Small intestine (tissue), 7 donors: ENCODE measurements around the gene VSIG8. TPM values are rescaled to one million over a fixed set of nuclear protein-coding genes. Genes with fewer than 3 reads are reported as not detected.

Experiments used
- DNase-seq, 2 donors: peaks; one replicate each; pipeline versions ENCODE4 v3.0.0 to v3.0.0-alpha.2; 2013
- FAIRE-seq: peaks from 2 replicates; lab custom pipeline; 2012; peaks lifted over from hg19 to GRCh38; lab: Jason Lieb, UNC
- H3K27ac ChIP-seq, 3 donors: one replicate each; pipeline ENCODE4 v1.5.1; 2013; ENCODE audit warnings: low read length in 2 of 3, mild to moderate bottlenecking in 2 of 3, control low read depth in 1 of 3, inconsistent platforms in 1 of 3, low read depth in 1 of 3, moderate library complexity in 1 of 3
- H3K27me3 ChIP-seq, 3 donors: one replicate each; pipeline ENCODE4 v1.6.1; 2013; ENCODE audit warnings: low read length in 3 of 3, inconsistent platforms in 1 of 3; ENCODE audit not compliant: control insufficient read depth in 3 of 3, insufficient read depth in 3 of 3
- H3K36me3 ChIP-seq, 3 donors: one replicate each; pipeline ENCODE4 v1.6.1; 2013; ENCODE audit warnings: low read length in 3 of 3, inconsistent platforms in 1 of 3, low read depth in 1 of 3, mild to moderate bottlenecking in 1 of 3, moderate library complexity in 1 of 3; ENCODE audit not compliant: control insufficient read depth in 3 of 3, insufficient read depth in 2 of 3
- H3K4me1 ChIP-seq, 3 donors: one replicate each; pipeline ENCODE4 v1.6.1; 2013; ENCODE audit warnings: low read length in 2 of 3, inconsistent platforms in 1 of 3, low read depth in 1 of 3, mild to moderate bottlenecking in 1 of 3, moderate library complexity in 1 of 3; ENCODE audit not compliant: control insufficient read depth in 3 of 3, insufficient read depth in 2 of 3
- H3K4me3 ChIP-seq, 3 donors: one replicate each; pipeline ENCODE4 v1.5.1; 2013; ENCODE audit warnings: low read length in 3 of 3, control low read depth in 1 of 3, inconsistent platforms in 1 of 3, low read depth in 1 of 3, mild to moderate bottlenecking in 1 of 3, moderate library complexity in 1 of 3
- H3K9me3 ChIP-seq, 2 donors: one replicate each; pipeline ENCODE4 v1.6.1; 2013; ENCODE audit warnings: low read depth in 1 of 2, low read length in 1 of 2; ENCODE audit not compliant: control insufficient read depth in 2 of 2, insufficient read depth in 1 of 2
- WGBS, 3 donors: extraction: QIAGEN DNeasy Blood & Tissue Kit; methylation state at CpG; one replicate each; pipeline ENCODE4 v1.1.7; 2013; 5-methylcytosine and 5-hydroxymethylcytosine counted together
- polyA plus RNA-seq, 4 donors: library from polyadenylated mRNA; stranded (reverse) in 3 of 4; unstranded in 1 of 4; fragments of 200-250 nt in 3 of 4; fragments of 120-200 nt in 1 of 4; gene quantifications; one replicate each; pipeline versions ENCODE4 v1.2.1 to v1.2.3, GENCODE V29; 2013
- donor health status: healthy with polysubstance abuse.
- donor health status: control.
- donor health status: control.
- donor health status: Bipolar disorder and iron deficiency.
- donor health status: healthy.

VSIG8 gene
- polyA plus RNA-seq, 4 donors: 0.09 to 0.19 TPM; not detected in 2

GRCh38 chr1:159860456-159860855 lies 2.0 kb downstream of the VSIG8 start:
- DNase-seq (no peak), FAIRE-seq (no peak)
- H3K4me3 ChIP-seq: no peak overlapping the region
- H3K27ac ChIP-seq: peak overlapping the region in 1 of 3 donors; percentile 26
- 43 to 51% (median 50%) methylated on average over 3 of the region's 3 CpGs for WGBS, 3 donors
- no peaks in the 10 kb centered on the region for H3K27me3 ChIP-seq
- H3K9me3 ChIP-seq: no peaks in the 10 kb centered on the region
- peaks cover 0 to 14% (median 0%) of the 10 kb centered on the region in 3 donors for H3K36me3 ChIP-seq
- H3K4me1 ChIP-seq: peaks cover 0 to 11% (median 0%) of the 10 kb centered on the region in 3 donors

DNA sequence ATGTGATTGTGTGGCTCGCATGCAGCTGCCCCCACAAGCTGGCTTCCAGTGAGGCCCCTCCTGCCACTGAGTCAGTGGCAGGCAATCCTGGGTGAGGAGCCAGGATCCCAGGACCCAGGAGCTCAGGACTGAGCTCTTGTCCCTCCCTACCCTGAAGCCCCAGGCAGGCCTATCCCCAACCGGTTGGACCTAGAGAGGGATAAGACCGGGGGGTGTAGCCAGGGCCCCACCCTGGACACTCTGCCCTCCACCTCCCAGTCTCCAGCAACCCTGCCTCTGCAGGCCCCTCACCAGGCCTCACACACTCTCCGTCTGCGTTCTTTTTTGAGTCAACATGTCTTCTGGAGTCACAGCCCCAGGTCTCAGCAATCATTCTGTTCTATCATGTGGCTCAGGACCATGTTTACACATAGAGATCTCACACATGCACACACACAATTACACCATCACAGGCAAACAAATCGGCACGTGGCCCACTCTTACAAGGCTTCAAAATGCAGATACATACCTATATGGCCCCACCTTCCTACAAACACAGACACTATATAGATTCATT lies 2.6 kb downstream of the VSIG8 start:
- no peaks in the 10 kb centered on the region for H3K27me3 ChIP-seq
- H3K4me3 ChIP-seq: no peak overlapping the region
- FAIRE-seq: no peak
- H3K9me3 ChIP-seq: no peaks in the 10 kb centered on the region
- H3K4me1 ChIP-seq: peaks cover 0 to 16% (median 0%) of the 10 kb centered on the region in 3 donors
- 77 to 79% (median 79%) methylated on average over 7 of the region's 7 CpGs for WGBS, 3 donors
- DNase-seq: peak in 1 of 2 donors; percentile 45
- peak overlapping the region in 1 of 3 donors; percentile 36 for H3K27ac ChIP-seq
- H3K36me3 ChIP-seq: peaks cover 0 to 14% (median 0%) of the 10 kb centered on the region in 3 donors

DNA sequence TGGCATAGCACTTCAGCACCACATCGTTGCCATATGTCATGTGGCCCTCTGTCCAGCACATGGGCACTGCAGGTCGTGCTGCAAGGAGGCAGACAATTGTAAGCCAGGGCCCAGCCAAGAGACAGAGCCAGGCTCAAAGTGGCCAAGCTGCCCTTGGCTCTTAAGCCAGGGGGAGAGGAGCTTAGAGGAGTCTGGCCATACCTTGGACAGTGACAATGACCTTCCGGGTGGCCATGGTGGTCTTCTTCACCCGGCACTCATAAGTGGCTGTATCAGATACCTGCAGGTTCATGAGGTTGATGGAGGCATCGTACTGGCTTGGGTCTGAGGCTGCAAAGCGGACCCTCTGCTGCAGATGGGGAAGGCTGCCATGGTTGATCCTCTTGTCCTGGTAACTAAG lies 4.6 kb downstream of the VSIG8 start:
- FAIRE-seq: no peak
- Histone ChIP-seq H3K4me1 (peaks cover 0 to 26% (median 0%) of the 10 kb centered on the region in 3 donors), H3K9me3 (no peaks in the 10 kb centered on the region), H3K36me3 (peaks cover 0 to 14% (median 0%) of the 10 kb centered on the region in 3 donors), H3K27me3 (no peaks in the 10 kb centered on the region), H3K27ac (no peak overlapping the region), H3K4me3 (no peak overlapping the region)
- WGBS, 3 donors: 91 to 94% (median 93%) methylated on average over 6 of the region's 6 CpGs
- no peak for DNase-seq

DNA sequence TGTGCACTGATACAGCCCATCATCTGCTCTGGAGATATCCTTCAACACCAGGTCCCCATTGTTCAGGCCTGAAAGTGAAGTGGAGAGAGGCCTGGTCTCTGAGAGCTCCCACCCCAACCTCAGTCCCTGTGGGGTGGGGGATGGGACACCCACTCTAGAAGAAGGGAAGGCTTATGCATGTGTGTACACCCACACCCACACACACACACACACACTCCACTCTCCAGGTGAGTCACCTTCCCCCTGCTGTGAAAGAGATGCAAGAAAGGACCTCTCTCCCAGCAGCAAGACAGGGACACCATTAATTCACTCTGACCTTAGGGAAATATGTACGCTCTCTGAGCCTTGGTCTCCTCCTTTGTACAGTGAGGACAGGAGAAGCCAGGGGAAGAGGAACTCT lies 5.9 kb downstream of the VSIG8 start:
- Histone ChIP-seq H3K36me3 (peaks cover 0 to 7% (median 0%) of the 10 kb centered on the region in 3 donors), H3K4me3 (no peak overlapping the region), H3K9me3 (no peaks in the 10 kb centered on the region), H3K27ac (no peak overlapping the region), H3K27me3 (no peaks in the 10 kb centered on the region), H3K4me1 (peaks cover 0 to 28% (median 0%) of the 10 kb centered on the region in 3 donors)
- FAIRE-seq: no peak
- DNase-seq: no peak
- WGBS, 3 donors: 94 to 100% (median 98%) methylated on average over 1 of the region's 1 CpG

DNA sequence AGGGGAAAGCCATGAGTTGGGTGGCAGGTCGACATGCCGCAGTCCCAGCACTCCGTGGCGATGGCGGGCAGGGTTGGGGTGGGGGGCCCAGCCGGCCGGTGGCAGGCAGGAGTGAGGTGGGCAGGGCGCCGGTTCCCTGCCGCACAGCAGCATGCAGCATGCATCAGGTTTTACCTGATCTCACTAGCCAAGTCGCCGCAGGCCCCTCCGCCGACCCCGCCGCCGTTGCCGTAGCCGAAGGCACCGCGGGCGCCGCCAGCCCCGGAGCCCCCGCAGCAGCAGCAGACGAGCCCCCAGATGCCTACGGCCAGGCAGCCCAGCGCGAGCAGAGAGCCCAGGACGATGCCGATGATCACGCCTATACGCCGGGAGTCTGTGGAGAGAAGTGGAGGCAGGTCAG lies 6.7 kb downstream of the VSIG8 start:
- no peaks in the 10 kb centered on the region for H3K9me3 ChIP-seq
- H3K27me3 ChIP-seq: no peaks in the 10 kb centered on the region
- H3K27ac ChIP-seq: no peak overlapping the region
- peaks cover 0 to 28% (median 0%) of the 10 kb centered on the region in 3 donors for H3K4me1 ChIP-seq
- H3K36me3 ChIP-seq: peaks cover 0 to 3% (median 0%) of the 10 kb centered on the region in 3 donors
- FAIRE-seq (no peak), DNase-seq (no peak)
- 87 to 94% (median 91%) methylated on average over 31 to 34 of the region's 34 CpGs for WGBS, 3 donors
- no peak overlapping the region for H3K4me3 ChIP-seq

GRCh38 chr1:159854693-159855192 lies 7.7 kb downstream of the VSIG8 start:
- Histone ChIP-seq H3K9me3 (no peaks in the 10 kb centered on the region), H3K27me3 (no peaks in the 10 kb centered on the region), H3K36me3 (peaks cover 0 to 3% (median 0%) of the 10 kb centered on the region in 3 donors), H3K4me3 (peak overlapping the region; percentile 56 to 63 (median 62)), H3K4me1 (peaks cover 0 to 22% (median 0%) of the 10 kb centered on the region in 3 donors), H3K27ac (peak overlapping the region; percentile 85 to 96 (median 96))
- WGBS, 3 donors: 0% methylated on average over 47 to 59 of the region's 59 CpGs
- FAIRE-seq (no peak), DNase-seq (peak; percentile 86 to 97)

DNA sequence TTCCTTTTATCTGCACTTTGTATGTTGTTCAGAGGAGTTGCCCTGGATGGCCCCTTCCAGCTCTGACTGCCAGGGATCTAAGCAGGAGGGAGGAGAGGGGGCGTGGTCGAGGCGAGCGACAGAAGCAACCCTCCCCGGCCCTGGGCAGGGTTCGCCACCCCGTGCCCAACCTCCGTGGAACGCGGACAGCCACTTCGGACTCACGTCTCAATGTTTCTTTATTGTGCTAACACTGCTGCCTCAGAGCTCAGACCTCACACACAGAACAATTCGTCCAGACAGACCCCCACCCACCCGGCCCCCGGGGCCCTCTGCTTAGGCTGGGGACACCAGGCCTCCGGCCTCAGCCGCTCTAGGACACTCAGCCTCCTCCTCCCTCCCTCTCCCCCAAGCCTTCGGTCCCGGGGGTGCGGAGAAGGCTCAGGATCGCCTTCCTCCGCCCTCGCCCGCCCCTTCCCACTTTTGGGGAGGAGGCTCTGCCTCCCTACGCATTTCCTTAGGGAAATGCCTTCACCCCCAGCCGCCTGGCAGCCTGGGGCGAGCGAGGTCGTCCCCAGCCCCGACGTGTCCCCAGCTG lies 8.3 kb downstream of the VSIG8 start:
- Histone ChIP-seq H3K27me3 (no peaks in the 10 kb centered on the region), H3K4me3 (peak overlapping the region; percentile 56 to 63 (median 62)), H3K4me1 (peaks cover 0 to 19% (median 0%) of the 10 kb centered on the region in 3 donors), H3K9me3 (no peaks in the 10 kb centered on the region), H3K27ac (peak overlapping the region; percentile 85 to 96 (median 96)), H3K36me3 (peaks cover 0 to 3% (median 0%) of the 10 kb centered on the region in 3 donors)
- DNase-seq (peak; percentile 86 to 95), FAIRE-seq (no peak)
- WGBS, 3 donors: 1 to 2% (median 2%) methylated on average over 21 to 31 of the region's 31 CpGs

DNA sequence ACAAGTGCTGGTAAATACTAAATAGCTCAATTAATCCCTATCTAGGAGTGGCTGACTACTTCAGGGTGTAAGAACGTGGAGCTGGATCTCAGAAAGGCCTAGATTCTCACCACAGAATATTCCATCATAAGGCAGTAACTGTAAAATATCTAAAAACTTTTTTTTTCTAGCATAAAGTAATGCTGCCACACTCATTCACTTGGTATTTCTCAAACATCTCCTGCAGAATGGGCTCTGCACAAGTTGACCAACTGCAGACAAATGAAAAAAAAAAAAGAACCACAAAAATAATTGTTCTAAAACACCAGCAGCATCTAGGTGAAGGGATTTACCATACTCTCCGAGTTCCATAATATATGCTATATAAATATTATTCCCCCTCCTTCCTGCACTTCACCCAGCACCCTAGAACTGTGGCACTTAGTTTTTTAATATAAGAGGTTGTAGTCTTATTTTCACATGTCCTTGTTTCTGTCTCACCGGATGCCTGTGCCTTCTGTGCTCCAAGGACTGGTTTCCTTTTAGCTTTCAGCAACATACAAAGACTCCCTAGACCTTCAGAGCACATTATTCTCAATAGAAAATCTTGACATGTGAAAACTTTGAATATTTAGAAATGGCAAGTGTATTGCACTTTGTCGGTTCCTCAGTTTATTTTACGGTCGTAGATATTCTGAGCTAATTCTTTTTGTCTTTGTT lies 8.9 kb downstream of the VSIG8 start:
- Histone ChIP-seq H3K27ac (peak overlapping the region; percentile 85 to 96 (median 96)), H3K36me3 (peaks cover 0 to 1% (median 0%) of the 10 kb centered on the region in 3 donors), H3K27me3 (no peaks in the 10 kb centered on the region), H3K4me3 (peak overlapping the region in 2 of 3 donors; percentile 56 to 62), H3K9me3 (no peaks in the 10 kb centered on the region), H3K4me1 (peaks cover 0 to 19% (median 0%) of the 10 kb centered on the region in 3 donors)
- FAIRE-seq (no peak), DNase-seq (no peak)
- WGBS, 3 donors: 14 to 29% (median 19%) methylated on average over 6 of the region's 6 CpGs
